H1 (cell line): ENCODE measurements around the gene FSTL4. TPM values are rescaled to one million over a fixed set of nuclear protein-coding genes. Genes with fewer than 3 reads are reported as not detected.

Source experiments
- CTCF ChIA-PET: fragments of 300-600 bp; sonication (Branson Sonifier 250); formaldehyde crosslinking; loops from one replicate; lab custom pipeline; 2021; ENCODE audit not compliant: partially characterized antibody; lab: Charles Lee
- POLR2A ChIA-PET: fragments of 300-600 bp; sonication (Branson Sonifier 250); formaldehyde crosslinking; loops from one replicate; lab custom pipeline; 2021; ENCODE audit warnings: inconsistent platforms; ENCODE audit not compliant: partially characterized antibody; lab: Charles Lee
- DNase-seq, 2 experiments: peaks; one replicate each; pipeline versions ENCODE4 v3.0.0 to v3.0.0-alpha.2; 2010 to 2022; ENCODE audit warnings: low spot score in 2 of 2, low read depth in 1 of 2, mixed read lengths in 1 of 2
- FAIRE-seq: peaks from 2 replicates; lab custom pipeline; 2011; peaks lifted over from hg19 to GRCh38; lab: Jason Lieb, UNC
- H2AFZ ChIP-seq: 2 replicates; pipeline ENCODE4 v1.8.1; 2012; ENCODE audit warnings: low read length, inconsistent platforms
- H2AK5ac ChIP-seq: 2 replicates; pipeline ENCODE4 v1.6.1; 2013; ENCODE audit warnings: low read depth, low read length
- H2BK120ac ChIP-seq: replicated peaks from 2 replicates; pipeline ENCODE3; 2013; ENCODE audit warnings: low read depth, low read length, inconsistent platforms
- H2BK12ac ChIP-seq: 2 replicates; pipeline ENCODE4 v1.6.1; 2013; ENCODE audit warnings: low read depth, low read length
- H2BK15ac ChIP-seq: 2 replicates; pipeline ENCODE4 v1.6.1; 2013; ENCODE audit warnings: low read length
- H2BK20ac ChIP-seq: 2 replicates; pipeline ENCODE4 v1.6.1; 2013; ENCODE audit warnings: low read length
- H2BK5ac ChIP-seq: 2 replicates; pipeline ENCODE4 v1.6.1; 2013; ENCODE audit warnings: low read depth, low read length
- H3K14ac ChIP-seq: 2 replicates; pipeline ENCODE4 v1.6.1; 2013; ENCODE audit warnings: inconsistent platforms; ENCODE audit not compliant: insufficient read length
- H3K18ac ChIP-seq: 2 replicates; pipeline ENCODE4 v1.6.1; 2013; ENCODE audit warnings: low read length; ENCODE audit errors: extremely low read depth
- H3K23ac ChIP-seq: 2 replicates; pipeline ENCODE4 v1.6.1; 2013; ENCODE audit warnings: inconsistent platforms; ENCODE audit not compliant: insufficient read length
- H3K23me2 ChIP-seq: 2 replicates; pipeline ENCODE4 v1.6.1; 2013; ENCODE audit warnings: low read depth, low read length
- H3K27ac ChIP-seq: 2 replicates; pipeline ENCODE4 v1.6.1; 2011; ENCODE audit warnings: low read depth, low read length, inconsistent platforms
- H3K27me3 ChIP-seq, 4 experiments: replicated peaks in 1 of 4; 1 replicate in 1 of 4; 2 replicates in 3 of 4; pipeline versions ENCODE4 v1.6.1 to v1.8.1; 2011 to 2013; ENCODE audit warnings: low read length in 3 of 4, mild to moderate bottlenecking in 3 of 4, inconsistent platforms in 2 of 4, mixed read lengths in 2 of 4, moderate library complexity in 1 of 4; ENCODE audit not compliant: control insufficient read depth in 3 of 4, insufficient read depth in 3 of 4; ENCODE audit errors: extremely low read depth in 1 of 4
- H3K36me3 ChIP-seq, 4 experiments: 2 replicates each; pipeline versions ENCODE4 v1.6.1 to v1.8.1; 2011 to 2013; ENCODE audit warnings: mild to moderate bottlenecking in 4 of 4, low read length in 3 of 4, moderate library complexity in 2 of 4, control low read depth in 1 of 4, inconsistent platforms in 1 of 4; ENCODE audit not compliant: insufficient read depth in 4 of 4, control insufficient read depth in 2 of 4
- H3K4ac ChIP-seq: replicated peaks from 2 replicates; pipeline ENCODE3; 2013; ENCODE audit warnings: low read length, low read depth, mixed read lengths, inconsistent platforms; ENCODE audit not compliant: insufficient read length
- H3K4me1 ChIP-seq, 4 experiments: replicated peaks in 1 of 4; 1 replicate in 1 of 4; 2 replicates in 3 of 4; pipeline versions ENCODE4 v1.6.1 to v1.8.1; 2011 to 2013; ENCODE audit warnings: low read length in 3 of 4, inconsistent platforms in 2 of 4, mixed read lengths in 1 of 4; ENCODE audit not compliant: insufficient read depth in 4 of 4, control insufficient read depth in 3 of 4
- H3K4me2 ChIP-seq, 2 experiments: 2 replicates each; pipeline versions ENCODE4 v1.6.1 to v1.8.1; 2011 to 2013; ENCODE audit warnings: low read depth in 2 of 2, low read length in 2 of 2, control low read depth in 1 of 2, inconsistent platforms in 1 of 2, mild to moderate bottlenecking in 1 of 2; ENCODE audit not compliant: insufficient read depth in 1 of 2
- H3K4me3 ChIP-seq, 4 experiments: fragments of 200-600, 300-600 bp in 1 of 4; sonication (generic), shearing (Covaris generic), sonication (Bioruptor Twin) in 1 of 4; 2 replicates each; pipeline versions ENCODE4 v1.5.1 to v1.8.1; 2011 to 2016; ENCODE audit warnings: low read length in 4 of 4, low read depth in 3 of 4, control low read depth in 2 of 4, inconsistent platforms in 2 of 4, mild to moderate bottlenecking in 2 of 4, mixed read lengths in 1 of 4, moderate library complexity in 1 of 4; ENCODE audit not compliant: insufficient read depth in 2 of 4; ENCODE audit errors: extremely low read depth in 1 of 4
- H3K56ac ChIP-seq: replicated peaks from 2 replicates; pipeline ENCODE3; 2013; ENCODE audit warnings: low read depth, mild to moderate bottlenecking, mixed read lengths, low read length, inconsistent platforms; ENCODE audit not compliant: insufficient read length
- H3K79me1 ChIP-seq: 2 replicates; pipeline ENCODE4 v1.6.1; 2013; ENCODE audit warnings: low read depth, low read length, control low read depth
- H3K79me2 ChIP-seq, 2 experiments: 2 replicates each; pipeline versions ENCODE4 v1.6.1 to v1.8.1; 2012 to 2013; ENCODE audit warnings: low read length in 2 of 2, mild to moderate bottlenecking in 2 of 2, inconsistent platforms in 1 of 2; ENCODE audit not compliant: insufficient read depth in 2 of 2, control insufficient read depth in 1 of 2
- H3K9ac ChIP-seq, 4 experiments: replicated peaks in 1 of 4; 1 replicate in 1 of 4; 2 replicates in 3 of 4; pipeline versions ENCODE4 v1.6.1 to v1.8.1; 2011 to 2013; ENCODE audit warnings: low read depth in 3 of 4, low read length in 3 of 4, control low read depth in 2 of 4, mild to moderate bottlenecking in 2 of 4, moderate library complexity in 2 of 4, inconsistent platforms in 1 of 4; ENCODE audit errors: extremely low read depth in 1 of 4
- H3K9me3 ChIP-seq, 2 experiments: 2 replicates each; pipeline versions ENCODE4 v1.6.1 to v1.8.1; 2012 to 2013; ENCODE audit warnings: mild to moderate bottlenecking in 2 of 2, moderate library complexity in 2 of 2, control low read depth in 1 of 2, inconsistent platforms in 1 of 2, low read depth in 1 of 2, low read length in 1 of 2, mixed read lengths in 1 of 2; ENCODE audit not compliant: insufficient read depth in 2 of 2
- H4K20me1 ChIP-seq, 2 experiments: replicated peaks in 1 of 2; 2 replicates each; pipeline versions ENCODE3 to v1.8.1; 2011 to 2013; ENCODE audit warnings: inconsistent platforms in 2 of 2, low read length in 2 of 2, mild to moderate bottlenecking in 1 of 2; ENCODE audit not compliant: insufficient read depth in 2 of 2, control insufficient read depth in 1 of 2
- H4K5ac ChIP-seq: 2 replicates; pipeline ENCODE4 v1.6.1; 2013; ENCODE audit warnings: low read length, low read depth, mixed read lengths, inconsistent platforms; ENCODE audit not compliant: insufficient read length
- H4K8ac ChIP-seq: 2 replicates; pipeline ENCODE4 v1.8.0; 2013; ENCODE audit warnings: mild to moderate bottlenecking, moderate library complexity, low read length, inconsistent platforms; ENCODE audit not compliant: insufficient read depth; ENCODE audit errors: extremely low read depth
- H4K91ac ChIP-seq: replicated peaks from 2 replicates; pipeline ENCODE3; 2013; ENCODE audit warnings: low read length, mixed read lengths, inconsistent platforms; ENCODE audit not compliant: insufficient read length
- GTF2F1 ChIP-seq: IDR thresholded peaks from 2 replicates; pipeline ENCODE4 v1.6.1; 2012; ENCODE audit warnings: low read depth, low read length, improper control_type of control experiment, borderline replicate concordance
- HDAC6 ChIP-seq: IDR thresholded peaks from one replicate; pipeline ENCODE4 v1.7.1; 2012; ENCODE audit warnings: low read depth, mild to moderate bottlenecking, inconsistent platforms, low read length, moderate library complexity
- KDM1A ChIP-seq: fragments of 200-600, 300-600 bp; sonication (generic); IDR thresholded peaks from 2 replicates; pipeline ENCODE4 v1.7.1; 2016; ENCODE audit warnings: mild to moderate bottlenecking, low read length, borderline replicate concordance
- ZNF274 ChIP-seq: IDR thresholded peaks from 2 replicates; pipeline ENCODE4 v1.7.0; 2012; ENCODE audit warnings: low read length, borderline replicate concordance; ENCODE audit errors: extremely low read depth
- WGBS, 2 experiments: shearing (Covaris generic) in 1 of 2; methylation state at CpG; one replicate each; pipeline versions ENCODE4 v1.1.6 to v1.1.7; 2013 to 2015; ENCODE audit warnings: low lambda C conversion rate in 2 of 2, mixed read lengths in 2 of 2, inconsistent platforms in 1 of 2, low coverage in 1 of 2, missing lambda C conversion rate in 1 of 2; ENCODE audit not compliant: insufficient replicate concordance in 2 of 2, insufficient coverage in 1 of 2, insufficient read length in 1 of 2; ENCODE audit errors: extremely low coverage in 1 of 2, missing lambda C conversion rate in 1 of 2; 5-methylcytosine and 5-hydroxymethylcytosine counted together
- polyA plus RNA-seq, 7 experiments: library from polyadenylated mRNA; depleted of rRNA in 3 of 7; stranded (reverse) in 5 of 7; unstranded in 2 of 7; fragments of >200 nt in 5 of 7; fragments of 200-250 nt in 2 of 7; gene quantifications; 1 replicate in 5 of 7; 2 replicates in 1 of 7; 4 replicates in 1 of 7; pipeline versions ENCODE4 v1.2.1 to v1.2.3, GENCODE V29; 2011 to 2013; ENCODE audit warnings: missing spikeins in 2 of 7, mixed read lengths in 2 of 7
- total RNA-seq: library from RNA; stranded (reverse); fragmentation: NEBNext Ultra II Directional; extraction: Animal tissue kit (Norgen Biotek cat#: 25700); gene quantifications from 2 replicates; pipeline ENCODE4 v1.2.1, GENCODE V29; 2021
- TF ChIP-seq, protein P1 (sequence below): IDR thresholded peaks from 2 replicates; pipeline ENCODE4 v1.6.1; 2012; ENCODE audit warnings: low read length, inconsistent platforms

Gene FSTL4
- total and polyA plus RNA-seq, 2 of the 8 experiments (the other 6 are each of a cell fraction or from before 2014, with no cell fraction given), result 3.1 to 4.1 TPM

GRCh38 chr5:133472829-133473228 is 139.5 kb downstream of the FSTL4 start:
- Histone ChIP-seq H3K9me3 (no peaks in the 10 kb centered on the region), H3K56ac (no peak overlapping the region), H3K18ac (no peak overlapping the region), H4K91ac (no peak overlapping the region), H3K4me3 (no peak overlapping the region), H4K20me1 (no peaks in the 10 kb centered on the region), H3K27me3 (no peaks in the 10 kb centered on the region; a peak in 1 of 7 replicates), H2BK5ac (no peak overlapping the region), H3K14ac (no peak overlapping the region), H2BK15ac (no peak overlapping the region), H3K4me1 (peaks cover 0 to 12% (median 3%) of the 10 kb centered on the region in 4 experiments; a peak in 4 of 7 replicates), H3K23ac (no peak overlapping the region), H3K9ac (no peak overlapping the region), H4K5ac (no peak overlapping the region), H2BK12ac (no peak overlapping the region), H3K36me3 (no peaks in the 10 kb centered on the region), H4K8ac (no peak overlapping the region), H3K79me1 (peaks cover 3% of the 10 kb centered on the region; the same call in 1 of the 2 replicates), H3K4me2 (no peak overlapping the region), H3K4ac (no peak overlapping the region), H2AFZ (no peak overlapping the region), H2BK20ac (no peak overlapping the region), H2AK5ac (no peak overlapping the region), H3K27ac (no peak overlapping the region), H3K23me2 (no peaks in the 10 kb centered on the region), H2BK120ac (no peak overlapping the region), H3K79me2 (no peaks in the 10 kb centered on the region)
- CTCF ChIA-PET, result interaction anchor here (1.1 to 2.6 kb wide), 4 partner anchors 27 to 282 kb away, joined by 3 to 6 read pairs (median 4); no protein-coding TSS in a partner anchor
- POLR2A ChIA-PET, result no interaction called here
- no peak for DNase-seq
- TF ChIP-seq, protein P1, sequence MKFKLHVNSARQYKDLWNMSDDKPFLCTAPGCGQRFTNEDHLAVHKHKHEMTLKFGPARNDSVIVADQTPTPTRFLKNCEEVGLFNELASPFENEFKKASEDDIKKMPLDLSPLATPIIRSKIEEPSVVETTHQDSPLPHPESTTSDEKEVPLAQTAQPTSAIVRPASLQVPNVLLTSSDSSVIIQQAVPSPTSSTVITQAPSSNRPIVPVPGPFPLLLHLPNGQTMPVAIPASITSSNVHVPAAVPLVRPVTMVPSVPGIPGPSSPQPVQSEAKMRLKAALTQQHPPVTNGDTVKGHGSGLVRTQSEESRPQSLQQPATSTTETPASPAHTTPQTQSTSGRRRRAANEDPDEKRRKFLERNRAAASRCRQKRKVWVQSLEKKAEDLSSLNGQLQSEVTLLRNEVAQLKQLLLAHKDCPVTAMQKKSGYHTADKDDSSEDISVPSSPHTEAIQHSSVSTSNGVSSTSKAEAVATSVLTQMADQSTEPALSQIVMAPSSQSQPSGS, result no peak
- TF ChIP-seq HDAC6 (no peak), GTF2F1 (no peak), KDM1A (no peak), ZNF274 (no peak)
- no peak for FAIRE-seq
- 67% methylated on average over 1 of the region's 1 CpG; no CpG with 5 or more reads in 1 of the 2 experiments for WGBS, 2 experiments
